NCI-H1105 treated with DMSO at 0.1 percent for 48 hours (cell line): ENCODE data around the gene ERMARD.

Experiments
- DNase-seq: peaks from one replicate; lab custom pipeline; 2025; lab: John Stamatoyannopoulos, UW

ERMARD gene

GRCh38 chr6:169802790-169803189 is 51.4 kb downstream of the ERMARD start:
- no peak for DNase-seq

DNA sequence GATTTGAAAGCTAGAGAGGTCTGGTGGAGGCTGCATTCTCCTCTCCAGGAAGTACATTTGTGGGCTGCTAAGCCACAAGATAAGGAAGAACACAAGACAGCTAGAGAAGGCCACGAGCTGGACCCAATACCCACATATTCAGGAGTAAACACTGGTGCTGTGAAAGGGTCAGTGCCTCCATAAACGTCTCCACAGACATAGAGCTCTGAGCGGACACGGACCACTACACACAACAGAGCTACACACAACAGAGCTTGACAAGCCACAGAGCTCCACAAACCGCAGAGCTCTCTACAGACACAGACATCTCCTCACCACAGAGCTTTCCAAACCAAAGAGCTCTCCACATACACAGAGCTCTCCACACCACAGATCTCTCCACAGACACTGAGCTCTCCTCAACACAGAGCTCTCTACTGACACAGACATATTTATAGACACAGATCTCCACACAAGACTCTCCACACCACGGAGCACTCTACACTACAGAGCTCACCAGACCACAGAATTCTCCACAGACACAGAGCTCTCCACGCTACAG is 51.9 kb downstream of the ERMARD start:
- DNase-seq: no peak

GRCh38 chr6:169803816-169804340 is 52.5 kb downstream of the ERMARD start:
- DNase-seq: no peak

GRCh38 chr6:169804427-169804826 is 53.0 kb downstream of the ERMARD start:
- DNase-seq: no peak

GRCh38 chr6:169805242-169805838 is 53.9 kb downstream of the ERMARD start:
- DNase-seq: no peak

GRCh38 chr6:169806701-169807100 is 55.3 kb downstream of the ERMARD start:
- no peak for DNase-seq

DNA sequence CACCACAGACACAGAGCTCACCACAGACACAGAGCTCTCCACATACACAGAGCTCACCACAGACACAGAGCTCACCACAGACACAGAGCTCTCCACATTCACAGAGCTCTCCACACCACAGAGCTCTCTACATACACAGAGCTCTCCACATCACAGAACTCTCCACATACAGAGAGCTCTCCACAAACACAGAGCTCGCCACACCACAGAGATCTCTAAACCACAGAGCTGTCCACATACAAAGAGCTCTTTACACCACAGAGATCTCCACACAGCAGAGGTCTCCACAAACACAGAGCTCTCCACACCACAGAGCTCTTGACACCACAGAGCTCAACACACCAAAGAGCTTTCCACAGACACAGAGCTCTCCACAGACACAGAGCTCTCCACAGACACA is 55.8 kb downstream of the ERMARD start:
- DNase-seq: no peak

- no peak for DNase-seq
These were observed 56.5 kb downstream of the ERMARD start for GRCh38 chr6:169807699-169808607.

- no peak for DNase-seq
These were observed 57.2 kb downstream of the ERMARD start for GRCh38 chr6:169808608-169808967.

DNA sequence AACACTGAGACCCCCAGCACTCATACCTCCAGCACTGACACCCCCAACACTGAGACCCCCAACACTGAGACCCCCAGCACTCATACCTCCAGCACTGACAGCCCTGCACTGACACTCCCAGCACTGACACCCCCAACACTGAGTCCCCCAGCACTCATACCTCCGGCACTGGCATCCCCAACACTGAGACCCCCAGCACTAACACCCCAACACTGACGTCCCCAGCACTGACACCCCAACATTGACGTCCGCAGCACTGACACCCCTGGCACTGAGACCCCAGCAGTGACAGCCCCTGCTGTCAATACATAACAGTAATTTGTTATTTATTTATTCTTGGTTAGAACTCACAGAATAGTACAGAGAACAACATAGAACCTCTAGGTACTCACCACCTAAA is 58.0 kb downstream of the ERMARD start:
- DNase-seq: no peak

DNA sequence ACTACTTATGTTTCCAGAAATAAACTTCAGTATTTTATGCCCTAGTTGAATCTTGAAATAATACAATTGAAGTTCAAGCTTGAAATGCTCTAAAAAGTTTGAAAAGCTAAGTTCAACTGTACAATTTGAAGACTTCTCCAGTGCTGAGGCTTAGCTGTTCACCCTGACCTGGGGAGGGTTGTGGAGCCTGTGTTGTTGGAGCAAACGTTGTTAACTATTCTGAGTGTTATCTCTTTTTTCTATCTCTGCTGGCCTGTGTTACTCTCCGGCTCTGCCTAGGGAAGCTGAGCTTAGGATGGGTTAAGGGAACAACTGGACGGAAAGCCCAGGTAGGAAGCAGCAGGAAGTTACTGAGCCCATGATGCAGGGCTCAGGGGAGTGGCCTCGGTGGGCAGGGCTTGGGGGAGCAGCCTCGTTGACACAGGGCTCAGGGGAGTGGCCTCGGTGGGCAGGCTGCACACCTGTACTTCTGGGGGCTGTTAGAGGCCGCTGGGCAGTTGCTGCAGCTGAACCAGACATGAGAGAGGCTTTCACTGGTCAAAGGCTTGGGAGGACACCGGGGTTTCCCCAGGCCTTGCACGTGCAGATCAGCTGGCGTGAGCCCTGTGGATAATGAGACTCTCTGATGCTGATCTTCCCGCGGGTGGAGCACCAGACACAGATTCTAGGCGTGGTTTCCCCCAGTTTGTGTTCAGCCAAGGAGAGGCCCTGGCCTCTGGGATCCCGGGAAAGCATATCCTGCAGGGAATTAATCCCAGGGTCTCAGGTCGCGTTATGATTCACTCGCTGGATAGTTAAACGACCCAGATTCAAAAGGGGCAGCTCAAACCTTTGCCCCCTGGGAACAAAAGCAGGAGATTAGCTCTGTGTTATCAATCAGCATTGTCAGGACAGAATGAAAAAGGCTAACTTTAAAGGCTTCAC is 58.9 kb downstream of the ERMARD start:
- DNase-seq: no peak

- DNase-seq: no peak
These were observed 59.6 kb downstream of the ERMARD start for GRCh38 chr6:169811072-169811471.

DNA sequence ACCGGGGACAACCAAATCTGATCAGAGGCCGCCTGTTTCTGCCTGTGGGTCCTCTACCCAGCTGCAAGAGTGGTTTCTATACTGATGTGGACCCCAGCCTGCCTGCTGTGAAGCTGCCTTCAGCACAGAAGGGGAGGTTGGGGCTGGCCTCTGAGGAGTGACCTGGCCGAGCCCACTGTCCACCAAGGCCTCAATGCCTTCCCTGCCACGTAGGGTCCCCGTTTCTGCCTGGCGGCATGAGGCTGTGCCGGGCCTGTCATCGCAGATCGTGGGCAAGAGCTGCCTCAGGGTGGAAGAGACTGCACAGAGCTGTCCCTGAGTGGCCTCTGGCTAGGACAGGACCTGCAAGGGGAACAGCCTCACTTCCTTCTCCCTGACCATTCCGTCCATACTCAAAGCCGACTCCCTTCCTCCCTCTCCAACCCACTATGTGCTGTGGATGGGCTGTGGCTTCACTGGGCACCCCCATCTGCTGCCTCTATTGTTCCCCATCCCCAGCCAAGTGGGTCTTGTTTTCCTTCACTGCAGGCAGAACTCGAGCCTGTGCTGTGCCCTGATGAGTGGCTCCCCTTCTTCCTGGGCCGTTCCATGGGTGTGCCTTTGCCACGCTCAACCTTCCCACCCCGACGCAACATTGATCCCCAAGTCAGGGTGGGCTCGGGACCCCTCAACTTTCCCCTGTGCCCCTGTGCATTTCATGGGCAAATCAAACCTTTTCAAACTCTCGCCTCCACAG is 60.3 kb downstream of the ERMARD start:
- DNase-seq: no peak

DNA sequence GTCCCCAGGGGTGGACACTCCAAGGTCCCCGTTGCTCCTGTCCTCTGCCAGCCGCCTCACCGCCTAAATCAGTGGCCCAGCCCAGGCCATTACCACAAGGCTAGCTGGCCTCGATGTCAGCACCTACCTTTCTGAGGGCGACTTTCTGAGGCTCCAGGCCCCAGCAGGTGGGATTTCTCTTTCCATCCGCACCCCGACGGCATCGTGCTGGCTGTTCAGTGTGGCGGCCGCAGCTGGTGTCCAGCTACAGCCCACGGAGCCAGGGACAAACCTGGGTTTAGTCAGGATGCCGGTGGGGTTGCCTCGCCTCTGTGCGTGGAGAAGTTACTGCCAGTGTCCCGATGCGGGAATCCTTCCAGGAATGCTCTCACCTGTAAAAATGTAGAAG is 60.8 kb downstream of the ERMARD start:
- DNase-seq: no peak

- DNase-seq: no peak
These were observed 62.5 kb downstream of the ERMARD start for GRCh38 chr6:169813969-169814368.

GRCh38 chr6:169816054-169816453 is 64.6 kb downstream of the ERMARD start:
- DNase-seq: no peak

DNA sequence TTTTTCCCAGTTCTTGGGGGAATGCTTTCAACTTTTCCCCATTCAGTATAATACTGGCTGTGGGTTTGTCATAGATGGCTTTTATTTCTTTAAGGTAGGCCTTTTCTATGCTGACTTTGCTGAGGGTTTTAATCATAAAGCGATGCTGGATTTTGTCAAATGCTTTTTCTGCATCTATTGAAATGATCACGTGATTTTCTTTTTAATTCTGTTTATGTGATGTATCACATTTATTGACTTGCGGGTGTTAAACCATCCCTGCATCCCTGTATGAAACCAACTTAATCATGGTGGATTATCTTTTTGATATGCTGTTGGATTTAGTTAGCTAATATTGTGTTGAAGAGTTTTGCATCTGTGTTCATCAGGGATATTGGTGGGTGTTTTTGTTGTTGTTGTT is 65.6 kb downstream of the ERMARD start:
- DNase-seq: no peak

- no peak for DNase-seq
These were observed 68.9 kb downstream of the ERMARD start for GRCh38 chr6:169820358-169820757.

DNA sequence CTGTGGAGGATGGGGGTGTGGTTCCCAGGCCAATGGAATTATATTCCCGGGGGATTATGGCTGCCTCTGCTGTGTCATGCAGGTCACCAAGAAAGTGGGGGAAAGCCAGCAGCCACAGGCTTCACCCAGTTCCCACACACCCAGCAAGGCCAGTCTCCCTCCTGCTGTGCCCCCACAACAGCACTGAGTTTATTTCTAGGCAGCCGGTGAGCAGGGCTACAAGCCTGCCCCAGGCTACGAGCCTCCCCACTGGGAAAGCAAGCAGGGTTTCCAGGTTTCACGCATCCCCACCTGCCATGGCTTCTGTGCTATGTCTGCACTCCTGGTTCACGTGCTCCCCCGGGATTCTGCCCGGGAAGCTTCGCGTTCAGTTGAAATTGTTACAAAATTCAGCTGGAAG is 72.6 kb downstream of the ERMARD start:
- DNase-seq: no peak

DNA sequence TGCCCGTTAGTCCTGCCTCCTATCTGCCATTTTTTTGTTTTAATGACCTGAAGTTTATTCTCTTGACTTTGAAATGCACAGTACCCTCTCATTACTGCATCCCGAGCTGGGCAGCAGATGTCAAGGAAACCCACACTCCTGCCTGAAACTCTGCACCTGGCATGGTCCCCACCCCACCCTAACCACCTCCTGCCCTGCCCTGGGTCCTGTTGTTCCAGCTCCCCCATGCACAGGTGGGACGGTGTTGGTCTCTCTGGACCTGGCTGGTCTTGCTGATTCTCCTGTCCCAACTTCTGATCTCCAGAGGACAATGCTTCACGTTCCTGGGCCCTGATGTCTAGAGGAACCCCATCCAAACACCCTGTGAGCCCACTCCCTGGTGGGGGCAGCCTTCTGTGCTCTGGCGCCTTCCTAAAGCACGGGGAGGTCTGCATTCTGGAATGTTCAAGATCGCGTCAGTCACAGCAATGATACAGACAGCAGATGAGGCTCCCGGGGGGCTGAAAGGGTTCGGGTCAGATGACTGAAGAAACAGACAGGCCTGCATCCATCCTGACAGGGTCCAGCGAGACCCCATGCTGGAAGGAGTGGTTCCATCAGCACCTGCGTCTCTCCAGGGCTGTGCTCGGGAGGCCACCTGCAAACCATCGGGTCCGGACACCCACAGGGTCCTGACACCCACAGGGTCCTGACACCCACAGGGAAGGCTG is 73.6 kb downstream of the ERMARD start:
- no peak for DNase-seq
